Measurements from ENCODE around the gene PDZD4.

The PDZD4 gene

DNA sequence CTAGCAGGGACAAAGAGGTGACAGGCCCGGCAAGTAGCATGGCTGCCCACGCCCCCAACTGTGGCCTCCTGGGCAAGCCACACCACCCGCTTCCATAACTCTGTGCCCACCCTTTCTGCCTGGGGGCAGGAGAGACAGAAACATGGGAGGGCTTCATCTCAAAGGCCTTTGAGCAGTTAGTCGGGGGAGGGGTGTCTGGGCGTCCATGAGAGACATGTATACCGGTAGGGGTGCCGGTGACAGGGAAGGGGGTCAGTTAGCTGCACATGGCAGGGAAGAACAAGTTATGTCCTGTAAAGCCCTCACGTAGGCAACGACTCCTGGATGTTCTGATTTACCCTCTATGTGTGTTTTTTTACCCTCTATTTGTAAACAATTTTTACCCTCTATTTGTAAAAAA, 9.3 kb downstream of the PDZD4 start:
- H3K4me1 ChIP-seq (ENCODE audit: insufficient read depth, low read length, severe bottlenecking): no peaks in the 10 kb centered on the region
- H3K27ac ChIP-seq (ENCODE audit: low read depth, low read length, poor library complexity, severe bottlenecking): no peak overlapping the region
- H3F3A ChIP-seq (ENCODE audit: insufficient read depth, low read length): no peaks in the 10 kb centered on the region
- no peaks in the 10 kb centered on the region for H3K9me2 ChIP-seq (ENCODE audit: low read depth, low read length)
- no peak overlapping the region for H2AFZ ChIP-seq (ENCODE audit: low read length)
- TF ChIP-seq, protein P1, sequence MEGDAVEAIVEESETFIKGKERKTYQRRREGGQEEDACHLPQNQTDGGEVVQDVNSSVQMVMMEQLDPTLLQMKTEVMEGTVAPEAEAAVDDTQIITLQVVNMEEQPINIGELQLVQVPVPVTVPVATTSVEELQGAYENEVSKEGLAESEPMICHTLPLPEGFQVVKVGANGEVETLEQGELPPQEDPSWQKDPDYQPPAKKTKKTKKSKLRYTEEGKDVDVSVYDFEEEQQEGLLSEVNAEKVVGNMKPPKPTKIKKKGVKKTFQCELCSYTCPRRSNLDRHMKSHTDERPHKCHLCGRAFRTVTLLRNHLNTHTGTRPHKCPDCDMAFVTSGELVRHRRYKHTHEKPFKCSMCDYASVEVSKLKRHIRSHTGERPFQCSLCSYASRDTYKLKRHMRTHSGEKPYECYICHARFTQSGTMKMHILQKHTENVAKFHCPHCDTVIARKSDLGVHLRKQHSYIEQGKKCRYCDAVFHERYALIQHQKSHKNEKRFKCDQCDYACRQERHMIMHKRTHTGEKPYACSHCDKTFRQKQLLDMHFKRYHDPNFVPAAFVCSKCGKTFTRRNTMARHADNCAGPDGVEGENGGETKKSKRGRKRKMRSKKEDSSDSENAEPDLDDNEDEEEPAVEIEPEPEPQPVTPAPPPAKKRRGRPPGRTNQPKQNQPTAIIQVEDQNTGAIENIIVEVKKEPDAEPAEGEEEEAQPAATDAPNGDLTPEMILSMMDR (IDR thresholded peaks at IDR 0.05; ENCODE audit: low read length): no peak
- TF ChIP-seq EZH2 (IDR thresholded peaks at IDR 0.05; ENCODE audit: borderline replicate concordance, low read length): no peak
- no peaks in the 10 kb centered on the region for H3K27me3 ChIP-seq (ENCODE audit: insufficient read depth, low read length)
- H3K9me3 ChIP-seq (ENCODE audit: low read length): no peaks in the 10 kb centered on the region
- no peaks in the 10 kb centered on the region for H3K79me2 ChIP-seq (ENCODE audit: insufficient read depth, low read length)
- H3K4me3 ChIP-seq (ENCODE audit: low read depth, low read length, poor library complexity, severe bottlenecking): no peak overlapping the region
- H3K36me3 ChIP-seq (ENCODE audit: insufficient read depth, low read length): no peaks in the 10 kb centered on the region
- no peaks in the 10 kb centered on the region for H4K20me1 ChIP-seq (ENCODE audit: insufficient read depth, low read length)
- no peak overlapping the region for H3K4me2 ChIP-seq (ENCODE audit: low read length)
- H3K9ac ChIP-seq (ENCODE audit: low read length): no peak overlapping the region

DNA sequence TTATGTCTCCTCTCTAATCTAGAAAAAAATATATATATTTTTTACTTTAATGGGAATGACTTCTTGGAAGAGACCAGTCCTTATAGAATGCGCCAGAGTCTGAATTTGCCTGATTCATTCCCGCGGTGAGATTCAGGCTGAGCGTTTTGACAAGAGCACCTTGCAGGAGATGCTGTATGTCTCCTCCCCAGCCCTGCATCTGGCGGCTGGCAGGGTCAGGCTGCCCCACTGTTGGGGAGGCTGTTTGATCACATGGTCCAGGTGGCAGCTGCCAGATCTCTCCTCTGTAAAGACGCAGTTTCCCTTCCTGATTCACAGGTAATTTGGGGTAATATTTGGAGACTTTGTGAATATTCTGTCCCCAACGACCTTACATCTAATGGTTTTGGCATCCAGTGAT, 9.7 kb downstream of the PDZD4 start:
- no peaks in the 10 kb centered on the region for H3K79me2 ChIP-seq (ENCODE audit: insufficient read depth, low read length)
- no peak overlapping the region for H3K9ac ChIP-seq (ENCODE audit: low read length)
- H3K27ac ChIP-seq (ENCODE audit: low read depth, low read length, poor library complexity, severe bottlenecking): no peak overlapping the region
- no peaks in the 10 kb centered on the region for H3K36me3 ChIP-seq (ENCODE audit: insufficient read depth, low read length)
- no peaks in the 10 kb centered on the region for H3K9me2 ChIP-seq (ENCODE audit: low read depth, low read length)
- no peak overlapping the region for H3K4me2 ChIP-seq (ENCODE audit: low read length)
- no peak for TF ChIP-seq EZH2 (IDR thresholded peaks at IDR 0.05; ENCODE audit: borderline replicate concordance, low read length)
- TF ChIP-seq, protein P1 (IDR thresholded peaks at IDR 0.05; ENCODE audit: low read length): no peak
- no peaks in the 10 kb centered on the region for H3K9me3 ChIP-seq (ENCODE audit: low read length)
- no peaks in the 10 kb centered on the region for H3F3A ChIP-seq (ENCODE audit: insufficient read depth, low read length)
- no peak overlapping the region for H3K4me3 ChIP-seq (ENCODE audit: low read depth, low read length, poor library complexity, severe bottlenecking)
- no peaks in the 10 kb centered on the region for H4K20me1 ChIP-seq (ENCODE audit: insufficient read depth, low read length)
- no peaks in the 10 kb centered on the region for H3K4me1 ChIP-seq (ENCODE audit: insufficient read depth, low read length, severe bottlenecking)
- no peak overlapping the region for H2AFZ ChIP-seq (ENCODE audit: low read length)
- no peaks in the 10 kb centered on the region for H3K27me3 ChIP-seq (ENCODE audit: insufficient read depth, low read length)

DNA sequence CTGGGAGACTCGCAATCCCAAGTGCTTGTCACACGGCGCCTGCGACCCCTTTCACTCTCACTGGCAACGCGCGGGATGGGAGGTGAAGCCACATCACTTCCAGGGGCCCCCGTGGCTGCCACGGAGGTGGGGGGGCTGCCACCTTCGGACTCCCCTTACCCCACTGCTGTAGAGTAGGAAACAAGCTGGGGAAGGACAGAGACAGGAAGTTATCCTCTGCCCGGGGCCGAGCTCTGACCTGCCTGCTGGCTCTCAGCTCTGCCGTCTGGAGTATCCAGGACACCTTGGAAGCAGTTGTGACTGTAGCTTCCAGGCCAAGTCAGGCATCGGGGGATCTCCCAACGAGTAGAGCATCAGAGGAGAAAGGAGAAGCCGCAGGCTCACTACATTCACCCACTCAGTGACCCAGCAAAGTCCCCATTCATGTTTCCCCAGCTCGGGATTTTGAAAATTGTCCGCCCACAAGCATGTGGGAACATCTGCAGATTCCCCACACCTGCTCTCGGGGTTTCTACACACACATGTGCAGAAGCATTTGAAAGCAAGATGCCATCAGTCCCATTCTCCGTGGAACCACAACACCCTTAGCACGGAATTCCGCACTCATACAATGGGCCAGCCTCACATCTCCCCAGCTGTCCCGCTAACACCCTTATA, 10.8 kb downstream of the PDZD4 start:
- H3K36me3 ChIP-seq (ENCODE audit: insufficient read depth, low read length): no peaks in the 10 kb centered on the region
- H3K9me3 ChIP-seq (ENCODE audit: low read length): no peaks in the 10 kb centered on the region
- no peak for TF ChIP-seq EZH2 (IDR thresholded peaks at IDR 0.05; ENCODE audit: borderline replicate concordance, low read length)
- TF ChIP-seq, protein P1 (IDR thresholded peaks at IDR 0.05; ENCODE audit: low read length): no peak
- no peaks in the 10 kb centered on the region for H3K9me2 ChIP-seq (ENCODE audit: low read depth, low read length)
- H3F3A ChIP-seq (ENCODE audit: insufficient read depth, low read length): no peaks in the 10 kb centered on the region
- H3K79me2 ChIP-seq (ENCODE audit: insufficient read depth, low read length): no peaks in the 10 kb centered on the region
- no peak overlapping the region for H3K4me2 ChIP-seq (ENCODE audit: low read length)
- no peak overlapping the region for H3K9ac ChIP-seq (ENCODE audit: low read length)
- no peaks in the 10 kb centered on the region for H3K4me1 ChIP-seq (ENCODE audit: insufficient read depth, low read length, severe bottlenecking)
- no peaks in the 10 kb centered on the region for H4K20me1 ChIP-seq (ENCODE audit: insufficient read depth, low read length)
- no peak overlapping the region for H3K4me3 ChIP-seq (ENCODE audit: low read depth, low read length, poor library complexity, severe bottlenecking)
- H3K27me3 ChIP-seq (ENCODE audit: insufficient read depth, low read length): no peaks in the 10 kb centered on the region
- H3K27ac ChIP-seq (ENCODE audit: low read depth, low read length, poor library complexity, severe bottlenecking): no peak overlapping the region
- H2AFZ ChIP-seq (ENCODE audit: low read length): no peak overlapping the region
